DMS53 (cell line): ENCODE results near the gene CATSPERE.
"Not testable (repeated sequence)": the region's sequence is repeated elsewhere in the genome, so short reads cannot be mapped to it uniquely, and the experiment has no call there.

Experiments
- DNase-seq: peaks from one replicate; lab custom pipeline; 2025; lab: John Stamatoyannopoulos, UW

Gene CATSPERE

DNA sequence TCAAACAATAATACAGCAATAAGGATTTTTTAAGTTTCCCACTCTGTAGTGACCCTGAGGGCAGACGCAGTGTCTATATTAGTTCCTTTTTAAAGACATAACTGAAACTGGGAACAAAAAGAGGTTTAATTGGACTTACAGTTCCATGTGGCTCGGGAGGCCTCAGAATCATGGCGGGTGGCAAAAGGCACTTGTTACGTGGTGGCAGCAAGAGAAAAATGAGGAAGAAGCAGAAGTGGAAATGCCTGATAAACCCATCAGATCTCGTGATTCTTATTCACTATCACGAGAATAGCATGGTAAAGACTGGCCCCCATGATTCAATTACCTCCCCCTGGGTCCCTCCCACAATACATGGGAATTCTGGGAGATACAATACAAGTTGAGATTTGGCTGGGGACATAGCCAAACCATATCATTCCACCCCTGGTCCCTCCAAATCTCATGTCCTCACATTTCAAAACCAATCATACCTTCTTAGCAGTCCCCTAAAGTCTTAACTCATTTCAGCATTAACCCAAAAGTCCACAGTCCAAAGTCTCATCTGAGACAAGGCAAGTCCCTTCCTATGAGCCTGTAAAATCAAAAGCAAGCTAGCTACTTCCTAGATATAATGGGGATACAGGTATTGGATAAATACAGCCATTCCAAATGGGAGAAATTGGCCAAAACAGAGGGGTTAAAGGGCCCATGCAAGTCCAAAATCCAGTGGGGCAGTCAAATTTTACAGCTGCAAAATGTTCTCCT, 205.8 kb downstream of the CATSPERE start:
- DNase-seq: not testable (repeated sequence)

DNA sequence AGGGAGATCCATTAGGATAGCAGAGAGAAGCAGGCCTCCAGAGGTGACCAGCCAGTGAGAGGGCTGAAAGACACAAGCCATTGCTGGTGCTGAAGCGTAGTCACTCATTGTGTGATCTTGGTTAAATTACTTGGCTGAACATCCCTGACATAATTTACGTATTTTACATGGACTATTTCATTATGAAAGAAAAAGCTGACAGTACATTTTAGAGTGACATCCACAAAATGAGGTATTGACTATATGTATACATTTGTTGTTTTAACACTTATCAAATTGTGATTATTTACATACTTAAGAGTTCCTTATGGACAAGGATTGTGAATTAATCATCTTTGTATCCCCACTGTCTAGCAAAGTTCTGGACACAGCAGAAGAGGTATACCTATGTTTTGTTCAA, 206.7 kb downstream of the CATSPERE start:
- DNase-seq: no peak

DNA sequence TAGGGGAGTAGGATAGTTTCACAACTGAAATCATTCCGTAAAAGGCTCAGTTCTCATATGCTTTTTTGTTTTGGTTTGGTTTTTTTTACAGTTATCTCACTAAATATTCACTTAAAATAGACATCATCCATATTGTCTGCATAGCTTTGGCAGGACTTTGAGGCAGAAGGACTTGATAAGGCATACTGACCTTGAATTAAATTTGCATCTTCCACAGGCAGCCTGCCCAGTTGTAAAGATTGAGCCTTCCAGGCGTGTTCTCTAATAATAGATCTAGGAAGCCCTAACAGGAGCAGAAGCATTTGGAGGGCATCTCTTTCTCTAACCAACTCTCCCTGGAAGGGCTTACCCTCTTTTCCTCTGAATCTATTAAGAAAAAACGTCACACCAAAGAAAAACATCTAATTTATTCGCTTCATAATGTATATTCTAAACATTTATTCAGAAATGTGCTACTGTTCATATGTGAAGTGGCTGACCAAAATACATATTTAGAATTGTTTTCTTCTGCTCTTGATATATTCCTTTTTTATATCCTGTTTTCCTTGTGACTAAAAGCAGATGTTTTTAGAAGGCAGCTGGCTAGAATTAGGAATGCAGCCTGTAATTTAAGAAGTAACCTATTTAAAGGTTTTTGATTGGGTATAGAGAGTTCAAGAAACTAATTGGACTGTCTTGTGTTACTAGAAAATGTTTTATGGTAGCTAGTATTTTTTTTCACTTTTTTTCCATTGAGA, 212.0 kb downstream of the CATSPERE start:
- DNase-seq: no peak

DNA sequence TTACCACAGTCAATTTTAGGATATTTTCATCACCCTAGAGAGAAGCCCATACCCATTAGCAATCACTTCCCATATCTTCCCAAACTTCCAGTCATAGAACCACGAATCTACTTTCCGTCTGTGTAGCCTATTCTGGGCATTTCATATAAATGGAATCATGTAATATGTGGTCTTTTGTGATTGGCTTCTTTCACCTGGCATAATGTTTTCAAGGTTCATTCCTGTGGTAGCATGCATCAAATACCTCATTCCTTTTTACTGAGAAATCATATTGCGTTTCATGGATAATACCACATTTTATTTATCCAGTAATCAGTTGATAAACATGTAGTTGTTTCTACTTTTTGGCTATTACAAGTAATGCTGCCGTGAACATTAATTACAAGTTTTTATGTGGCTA, 213.4 kb downstream of the CATSPERE start:
- DNase-seq: no peak

DNA sequence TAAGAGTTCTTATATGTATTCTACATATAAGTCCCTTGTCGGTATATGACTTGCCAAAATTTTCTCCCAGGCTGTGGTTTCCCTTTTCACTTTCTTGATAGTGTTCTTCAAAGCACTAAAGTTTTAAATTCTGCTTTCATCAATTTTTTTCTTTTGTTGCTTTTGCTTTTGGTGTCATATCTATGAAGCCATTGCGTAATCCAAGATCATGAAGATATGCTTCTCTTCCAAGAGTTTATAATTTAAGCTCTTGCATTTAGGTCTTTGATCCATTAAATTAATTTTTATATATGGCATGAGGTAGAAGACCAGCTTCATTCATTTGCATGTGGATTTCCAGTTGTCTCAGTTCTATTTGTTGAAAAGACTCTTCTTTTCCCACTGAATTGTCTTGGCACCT, 214.1 kb downstream of the CATSPERE start:
- DNase-seq: no peak

DNA sequence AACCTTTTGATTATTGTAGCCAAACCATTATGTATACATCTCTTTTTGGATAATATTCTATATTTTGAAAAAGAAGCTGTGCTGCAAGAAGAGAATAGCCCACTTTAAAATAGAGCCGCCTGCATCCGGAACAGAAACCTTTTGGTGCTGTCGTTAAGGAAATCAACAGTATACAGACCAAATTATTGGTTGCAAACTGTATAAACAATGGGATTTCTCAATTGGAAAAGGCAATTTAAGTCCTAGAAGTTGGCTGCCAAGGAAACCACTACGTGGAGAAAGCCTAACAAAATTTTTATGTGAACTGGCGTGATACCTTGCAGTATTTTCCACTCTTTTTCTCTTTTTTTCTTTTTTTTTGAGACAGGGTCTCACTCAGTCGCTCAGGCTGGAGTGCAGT, 217.6 kb downstream of the CATSPERE start:
- no peak for DNase-seq

DNA sequence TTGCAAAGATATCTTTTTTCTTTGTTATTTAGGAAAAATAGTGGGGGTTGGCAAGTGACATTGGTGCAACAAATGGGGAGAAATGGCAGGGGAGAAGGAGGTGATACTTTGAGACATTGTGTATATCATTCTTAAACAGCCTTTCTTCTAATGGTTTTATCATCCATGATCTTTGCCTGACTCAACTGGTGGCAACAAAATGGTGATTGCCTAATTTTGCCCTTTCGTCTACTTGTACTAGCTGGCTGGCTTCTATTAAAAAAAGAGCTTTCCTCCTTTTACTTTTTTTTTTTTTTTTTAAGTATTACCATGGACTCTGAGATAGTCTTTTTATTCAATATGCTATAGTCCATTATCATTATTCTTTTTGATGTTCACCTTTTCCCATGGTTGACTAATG, 219.6 kb downstream of the CATSPERE start:
- DNase-seq: no peak

DNA sequence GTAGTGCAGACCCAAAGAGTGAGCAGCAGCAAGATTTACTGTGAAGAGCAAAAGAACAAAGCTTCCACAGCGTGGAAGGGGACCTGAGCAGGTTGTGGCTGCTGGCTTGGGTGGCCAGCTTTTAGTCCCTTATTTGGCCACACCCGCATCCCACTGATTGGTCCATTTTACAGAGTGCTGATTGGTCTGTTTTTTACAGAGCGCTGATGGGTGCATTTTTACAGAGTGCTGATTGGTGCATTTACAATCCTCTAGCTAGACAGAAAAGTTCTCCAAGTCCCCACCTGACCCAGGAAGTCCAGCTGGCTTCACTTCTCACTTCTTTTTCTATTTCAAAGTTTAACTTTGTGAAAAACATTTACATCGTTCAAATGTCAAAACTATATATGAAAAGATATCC, 221.0 kb downstream of the CATSPERE start:
- DNase-seq: not testable (repeated sequence)
